Frontal cortex (tissue), 4 donors: ENCODE data around the gene TBC1D10A. TPM values are rescaled to one million over a fixed set of nuclear protein-coding genes. Genes with fewer than 3 reads are reported as not detected.

ENCODE experiments used
- DNase-seq, 2 donors: peaks; one replicate each; pipeline ENCODE4 v3.0.0; 2012; ENCODE audit warnings: low spot score in 2 of 2
- FAIRE-seq: peaks from 2 replicates; lab custom pipeline; 2012; peaks lifted over from hg19 to GRCh38; lab: Jason Lieb, UNC
- total RNA-seq: library from RNA; depleted of rRNA; stranded (reverse); fragments of >200 nt; gene quantifications from one replicate; pipeline ENCODE4 v1.2.3, GENCODE V29; 2014
- donor health status: control.
- donor health status: control.
- donor health status: control.

Gene TBC1D10A
- total RNA-seq, 1 donor from 2014 or later: 10.6 TPM

GRCh38 chr22:30252411-30253204, 74.1 kb downstream of the TBC1D10A start:
- FAIRE-seq: no peak
- DNase-seq: no peak

- no peak for FAIRE-seq
- DNase-seq: no peak
These were observed 75.0 kb downstream of the TBC1D10A start for GRCh38 chr22:30251711-30252110.

- FAIRE-seq: no peak
- no peak for DNase-seq
These were observed 76.0 kb downstream of the TBC1D10A start for GRCh38 chr22:30250661-30251267.

- no peak for FAIRE-seq
- DNase-seq: no peak
These were observed 76.6 kb downstream of the TBC1D10A start for GRCh38 chr22:30250039-30250565.

- FAIRE-seq (no peak), DNase-seq (no peak)
These were observed 77.4 kb downstream of the TBC1D10A start for GRCh38 chr22:30249049-30250038.

GRCh38 chr22:30248484-30248883, 78.3 kb downstream of the TBC1D10A start:
- no peak for DNase-seq
- no peak for FAIRE-seq

- FAIRE-seq: no peak
- DNase-seq: no peak
These were observed 78.8 kb downstream of the TBC1D10A start for GRCh38 chr22:30247974-30248373.

GRCh38 chr22:30247561-30247960, 79.2 kb downstream of the TBC1D10A start:
- FAIRE-seq: no peak

GRCh38 chr22:30246814-30247376, 79.8 kb downstream of the TBC1D10A start:
- FAIRE-seq (no peak), DNase-seq (no peak)

More at GRCh38 chr22:30247561-30247960, 79.2 kb downstream of the TBC1D10A start:
- no peak for DNase-seq

GRCh38 chr22:30245985-30246813, 80.5 kb downstream of the TBC1D10A start, which contains the start of gene LIF:
TSS of gene LIF (minus strand) at chr22:30246759. CDS start at chr22:30246695, 64 bp downstream.
- DNase-seq (peak; percentile 62 to 83), FAIRE-seq (no peak)

- FAIRE-seq (no peak), DNase-seq (no peak)
These were observed 81.4 kb downstream of the TBC1D10A start for GRCh38 chr22:30245181-30245984.

- FAIRE-seq: no peak
- DNase-seq: no peak
These were observed 82.1 kb downstream of the TBC1D10A start for GRCh38 chr22:30244641-30245040.

GRCh38 chr22:30244066-30244465, 82.7 kb downstream of the TBC1D10A start:
- FAIRE-seq: no peak
- no peak for DNase-seq

- DNase-seq (no peak), FAIRE-seq (no peak)
These were observed 83.1 kb downstream of the TBC1D10A start for GRCh38 chr22:30243661-30244060.
